Sigmoid colon (tissue), 7 donors: ENCODE results near the gene MOCS1. TPM values are rescaled to one million over a fixed set of nuclear protein-coding genes. Genes with fewer than 3 reads are reported as not detected.
A peak's percentile ranks its signal among the peaks of the same experiment; 100 is the strongest.

Experiments
- DNase-seq: peaks from one replicate; pipeline ENCODE4 v3.0.0-alpha.2; 2019
- H3K27ac ChIP-seq, 4 donors: fragments of 200-600 bp; sonication (generic); one replicate each; pipeline ENCODE4 v1.5.1; 2016 to 2019; ENCODE audit warnings: mild to moderate bottlenecking in 1 of 4
- H3K27me3 ChIP-seq, 3 donors: fragments of 200-600 bp; sonication (generic); one replicate each; pipeline ENCODE4 v1.5.1; 2019; ENCODE audit warnings: mild to moderate bottlenecking in 1 of 3
- H3K36me3 ChIP-seq, 4 donors: fragments of 200-600 bp; sonication (generic); one replicate each; pipeline ENCODE4 v1.5.1; 2016 to 2019
- H3K4me1 ChIP-seq, 4 donors: fragments of 200-600 bp; sonication (generic); one replicate each; pipeline ENCODE4 v1.5.1; 2017 to 2019
- H3K4me3 ChIP-seq, 4 donors: fragments of 200-600 bp; sonication (generic); one replicate each; pipeline ENCODE4 v1.5.1; 2017 to 2019; ENCODE audit warnings: mild to moderate bottlenecking in 2 of 4, moderate library complexity in 1 of 4
- H3K9me3 ChIP-seq, 4 donors: fragments of 200-600 bp in 3 of 4; sonication (generic) in 3 of 4; one replicate each; pipeline versions ENCODE4 v1.5.1 to v1.6.1; 2013 to 2019
- CTCF ChIP-seq, 4 experiments: fragments of 450-650 bp in 3 of 4; fragments of 200-600 bp in 1 of 4; IDR thresholded peaks; one replicate each; pipeline ENCODE4 v1.5.1; 2016 to 2019; ENCODE audit warnings: antibody characterized with exemption in 4 of 4, mild to moderate bottlenecking in 3 of 4, moderate library complexity in 2 of 4
- EP300 ChIP-seq, 4 donors: sonication (generic); formaldehyde crosslinking; IDR thresholded peaks; one replicate each; pipeline ENCODE4 v1.6.1; 2017; ENCODE audit warnings: antibody characterized with exemption in 4 of 4
- POLR2A ChIP-seq, 2 donors: fragments of 450-650 bp; IDR thresholded peaks; one replicate each; pipeline ENCODE4 v1.6.1; 2016; ENCODE audit warnings: antibody characterized with exemption in 2 of 2, mild to moderate bottlenecking in 2 of 2, moderate library complexity in 2 of 2
- POLR2AphosphoS5 ChIP-seq, 4 donors: sonication (generic); formaldehyde crosslinking; IDR thresholded peaks; one replicate each; pipeline ENCODE4 v1.6.1; 2017; ENCODE audit warnings: antibody characterized with exemption in 4 of 4
- WGBS, 2 donors: extraction: QIAGEN DNeasy Blood & Tissue Kit; methylation state at CpG; one replicate each; pipeline ENCODE4 v1.1.7; 2013; 5-methylcytosine and 5-hydroxymethylcytosine counted together
- intact Hi-C: fragments of 100-400 bp; cut with DNase I; formaldehyde crosslinking; loops from one replicate; pipeline ENCODE4 v1.15.1; 2023
- polyA plus RNA-seq, 3 donors: library from polyadenylated mRNA; stranded (reverse); fragments of 200-250 nt; gene quantifications; one replicate each; pipeline ENCODE4 v1.2.3, GENCODE V29; 2013
- total RNA-seq, 4 donors: library from RNA; depleted of rRNA; stranded (reverse); fragments of >200 nt; gene quantifications; one replicate each; pipeline ENCODE4 v1.1.0, GENCODE V29; 2016
- donor health status: healthy with polysubstance abuse.
- donor health status: Bipolar disorder and iron deficiency.
- donor health status: healthy.

MOCS1 gene
- total and polyA plus RNA-seq, 7 donors: 11.9 to 16.2 (median 13.8) TPM

- H3K4me1 ChIP-seq: peaks cover 0 to 18% (median 15%) of the 10 kb centered on the region in 4 donors
- no peaks in the 10 kb centered on the region for H3K27me3 ChIP-seq
- no peaks in the 10 kb centered on the region for H3K9me3 ChIP-seq
- H3K4me3 ChIP-seq: no peak overlapping the region
- TF ChIP-seq EP300 (IDR thresholded peaks at IDR 0.05) (no peak), POLR2AphosphoS5 (IDR thresholded peaks at IDR 0.05) (no peak), POLR2A (IDR thresholded peaks at IDR 0.05) (no peak), CTCF (IDR thresholded peaks at IDR 0.05) (no peak)
- H3K36me3 ChIP-seq: peaks cover 0 to 25% (median 6%) of the 10 kb centered on the region in 4 donors
- DNase-seq: no peak
- H3K27ac ChIP-seq: peak overlapping the region in 2 of 4 donors; percentile 16 to 77
- WGBS, 2 donors: 45 to 90% methylated on average over 4 of the region's 4 CpGs
- intact Hi-C loops: loop anchor here (5.0 kb wide), 2 partner anchors 515 to 530 kb away; no protein-coding TSS in a partner anchor
Observed at GRCh38 chr6:39891976-39892375, 42.3 kb downstream of the MOCS1 start.

DNA sequence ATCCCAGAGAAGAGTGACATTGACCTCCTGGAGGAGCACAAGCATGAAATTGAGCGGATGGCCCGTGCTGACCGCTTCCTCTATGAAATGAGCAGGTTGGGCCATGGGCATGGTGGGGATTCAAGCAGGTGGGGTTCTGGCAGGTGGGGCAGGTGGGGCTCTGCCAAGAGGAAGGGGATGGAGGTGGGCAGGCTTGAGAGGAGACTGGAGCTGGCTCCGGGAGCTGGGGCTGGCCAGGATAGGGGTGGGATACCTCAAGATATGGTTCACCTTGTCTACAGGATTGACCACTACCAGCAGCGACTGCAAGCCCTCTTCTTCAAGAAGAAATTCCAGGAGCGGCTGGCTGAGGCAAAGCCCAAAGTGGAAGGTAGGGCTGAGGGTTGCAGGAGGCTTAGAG is 42.9 kb downstream of the MOCS1 start:
- 89 to 92% methylated on average over 6 of the region's 6 CpGs for WGBS, 2 donors
- H3K27me3 ChIP-seq: no peaks in the 10 kb centered on the region
- TF ChIP-seq CTCF (IDR thresholded peaks at IDR 0.05): no peak
- no peak for TF ChIP-seq POLR2A (IDR thresholded peaks at IDR 0.05)
- TF ChIP-seq POLR2AphosphoS5 (IDR thresholded peaks at IDR 0.05): no peak
- TF ChIP-seq EP300 (IDR thresholded peaks at IDR 0.05): no peak
- H3K27ac ChIP-seq: peak overlapping the region in 1 of 4 donors; percentile 77
- H3K4me1 ChIP-seq: peaks cover 0 to 18% (median 15%) of the 10 kb centered on the region in 4 donors
- H3K4me3 ChIP-seq: no peak overlapping the region
- no peaks in the 10 kb centered on the region for H3K9me3 ChIP-seq
- H3K36me3 ChIP-seq: peaks cover 0 to 19% (median under 1%) of the 10 kb centered on the region in 4 donors
- DNase-seq: peak; percentile 60
- intact Hi-C loops: loop anchor here (5.0 kb wide), 2 partner anchors 514 to 529 kb away; no protein-coding TSS in a partner anchor

- no peak for DNase-seq
- TF ChIP-seq POLR2AphosphoS5 (IDR thresholded peaks at IDR 0.05): no peak
- TF ChIP-seq EP300 (IDR thresholded peaks at IDR 0.05): no peak
- TF ChIP-seq CTCF (IDR thresholded peaks at IDR 0.05): no peak
- no peak for TF ChIP-seq POLR2A (IDR thresholded peaks at IDR 0.05)
- no peak overlapping the region for H3K4me3 ChIP-seq
- H3K36me3 ChIP-seq: peaks cover 0 to 15% (median 0%) of the 10 kb centered on the region in 4 donors
- 76 to 85% methylated on average over 2 of the region's 2 CpGs for WGBS, 2 donors
- no peaks in the 10 kb centered on the region for H3K27me3 ChIP-seq
- peaks cover 0 to 18% (median 15%) of the 10 kb centered on the region in 4 donors for H3K4me1 ChIP-seq
- no peaks in the 10 kb centered on the region for H3K9me3 ChIP-seq
- H3K27ac ChIP-seq: peak overlapping the region in 1 of 4 donors; percentile 77
- intact Hi-C loops: loop anchor here (5.0 kb wide), 1 partner anchor 97 kb away; the partner anchor contains the start of gene DAAM2
Observed at GRCh38 chr6:39889229-39889628, 45.0 kb downstream of the MOCS1 start.

DNA sequence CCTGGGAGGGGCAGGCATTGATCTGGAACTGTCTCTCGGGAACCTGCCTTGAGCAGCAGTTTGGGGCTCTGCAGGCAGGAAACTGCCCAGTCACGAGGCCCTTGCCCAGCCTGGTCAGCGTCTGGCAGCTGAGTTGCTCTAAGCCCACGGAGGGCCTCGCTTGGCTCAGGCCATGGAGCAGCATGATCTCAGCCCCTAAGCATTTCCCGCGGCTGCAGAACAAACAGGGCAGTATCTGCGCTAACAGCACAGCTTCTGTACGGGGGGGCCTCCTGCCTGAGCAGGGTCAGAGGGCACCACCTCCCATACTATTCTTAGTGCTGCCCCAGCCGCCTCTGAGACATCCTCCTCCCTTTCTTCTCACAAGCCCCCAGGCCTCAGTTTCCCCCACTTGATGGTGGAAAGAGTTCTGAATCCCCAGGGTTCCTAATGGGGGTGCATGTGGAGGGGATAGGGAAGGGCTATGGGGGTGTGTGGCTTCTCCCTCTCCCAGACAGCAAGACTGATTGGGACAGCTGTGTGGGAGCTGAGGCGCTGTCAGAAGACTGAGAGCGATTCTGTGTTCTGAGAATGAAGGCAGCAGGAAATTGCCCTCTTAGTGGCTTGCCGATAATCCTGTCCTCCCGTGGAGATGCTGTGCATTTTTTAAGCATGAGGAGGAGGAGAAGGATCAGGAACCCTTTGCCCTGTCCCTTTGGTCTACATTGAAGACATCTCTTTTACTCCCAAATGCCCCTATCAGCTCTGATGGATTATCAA is 46.4 kb downstream of the MOCS1 start:
- no peaks in the 10 kb centered on the region for H3K9me3 ChIP-seq
- H3K27ac ChIP-seq: peak overlapping the region; percentile 58 to 77 (median 68)
- TF ChIP-seq EP300 (IDR thresholded peaks at IDR 0.05): no peak
- TF ChIP-seq POLR2AphosphoS5 (IDR thresholded peaks at IDR 0.05): peak in 2 of 4 donors; percentile 45 to 63
- no peak for TF ChIP-seq POLR2A (IDR thresholded peaks at IDR 0.05)
- no peak for TF ChIP-seq CTCF (IDR thresholded peaks at IDR 0.05)
- intact Hi-C loops: loop anchor here (5.0 kb wide), 1 partner anchor 96 kb away; the partner anchor contains the start of gene DAAM2
- peaks cover 0 to 14% (median 0%) of the 10 kb centered on the region in 4 donors for H3K36me3 ChIP-seq
- DNase-seq: peak; percentile 82
- H3K4me3 ChIP-seq: no peak overlapping the region
- H3K4me1 ChIP-seq: peaks cover 0 to 20% (median 17%) of the 10 kb centered on the region in 4 donors
- H3K27me3 ChIP-seq: no peaks in the 10 kb centered on the region
- 27 to 51% methylated on average over 14 of the region's 14 CpGs for WGBS, 2 donors
